ENCODE data around the gene PPARG.

The PPARG gene

GRCh38 chr3:12394569-12395271, 105.8 kb downstream of the PPARG start:
- TF ChIP-seq CTCF (IDR thresholded peaks at IDR 0.05; ENCODE audit: low read depth, low read length), result no peak
- no peak for DNase-seq (ENCODE audit: extremely low read depth, low read depth)

DNA sequence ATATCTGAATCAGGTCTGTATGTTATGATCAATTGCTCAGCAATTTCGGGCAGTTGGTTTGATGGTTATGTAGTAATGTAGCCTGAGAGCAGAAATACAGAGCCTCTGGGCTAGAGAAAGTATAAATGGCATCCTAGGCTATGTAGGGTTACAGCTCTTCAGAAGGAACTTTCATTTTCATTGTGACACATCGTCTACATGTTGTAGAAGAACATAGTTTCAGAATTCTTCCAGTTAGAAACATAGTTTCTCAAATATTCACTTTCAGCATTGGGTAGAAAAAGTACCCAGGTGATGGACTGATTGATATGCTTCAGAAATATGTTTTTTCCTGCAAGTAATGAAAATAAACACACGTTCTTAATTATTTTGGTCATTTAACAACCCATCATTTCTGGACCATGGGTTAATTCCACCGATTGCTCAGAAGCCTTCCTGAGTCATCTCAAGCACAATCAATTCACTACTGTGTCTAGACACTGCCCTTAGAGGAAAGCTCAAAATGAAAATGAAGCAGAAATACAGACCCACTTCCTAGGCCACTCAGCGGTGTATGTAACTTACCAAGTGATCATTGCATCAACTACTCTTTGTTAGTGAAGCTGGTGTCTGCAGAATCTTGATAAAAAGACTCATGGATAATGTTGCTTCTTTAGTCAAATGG, 106.6 kb downstream of the PPARG start:
- TF ChIP-seq CTCF (IDR thresholded peaks at IDR 0.05; ENCODE audit: low read depth, low read length), result no peak
- no peak for DNase-seq (ENCODE audit: extremely low read depth, low read depth)

DNA sequence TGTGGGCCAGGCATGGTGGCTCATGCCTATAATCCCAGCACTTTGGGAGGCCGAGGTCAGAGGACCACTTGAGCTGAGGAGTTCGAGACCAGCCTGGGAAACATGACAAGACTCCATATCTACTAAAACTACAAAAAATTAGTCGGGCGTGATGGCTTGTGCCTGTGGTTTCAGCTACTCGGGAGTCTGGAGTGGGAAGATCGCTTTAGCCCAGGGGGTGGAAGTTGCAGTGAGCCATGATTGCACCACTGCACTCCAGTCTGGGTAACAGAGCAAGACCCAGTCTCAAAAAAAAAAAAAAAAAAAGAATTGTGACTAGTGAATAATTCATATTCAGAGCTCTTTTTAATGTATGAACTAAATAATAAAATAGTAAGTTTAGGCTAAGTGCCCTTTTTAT, 107.6 kb downstream of the PPARG start:
- no peak for TF ChIP-seq CTCF (IDR thresholded peaks at IDR 0.05; ENCODE audit: low read depth, low read length)

DNA sequence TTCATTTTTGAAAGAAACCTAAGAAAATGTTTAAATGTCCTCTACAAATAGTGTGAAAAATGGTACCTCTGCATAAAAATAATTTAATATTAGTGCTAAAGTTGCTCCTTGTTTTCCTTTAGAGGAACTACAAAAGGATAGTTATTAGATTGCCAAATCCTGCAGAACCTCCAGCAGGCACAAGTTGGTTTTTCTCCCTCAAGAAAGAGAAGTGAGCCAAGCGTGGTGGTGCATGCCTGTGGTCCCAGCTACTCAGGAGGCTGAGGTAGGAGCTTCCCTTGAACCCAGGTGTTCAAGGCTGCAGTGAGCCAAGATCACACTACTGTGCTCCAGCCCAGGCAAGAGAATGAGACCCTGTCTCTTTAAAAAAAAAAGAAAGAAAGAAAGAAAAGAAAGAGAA, 110.4 kb downstream of the PPARG start:
- no peak for TF ChIP-seq CTCF (IDR thresholded peaks at IDR 0.05; ENCODE audit: low read depth, low read length)
- no peak for DNase-seq (ENCODE audit: extremely low read depth, low read depth)

More for the DNA sequence above, 107.6 kb downstream of the PPARG start:
- DNase-seq (ENCODE audit: extremely low read depth, low read depth), result no peak

DNA sequence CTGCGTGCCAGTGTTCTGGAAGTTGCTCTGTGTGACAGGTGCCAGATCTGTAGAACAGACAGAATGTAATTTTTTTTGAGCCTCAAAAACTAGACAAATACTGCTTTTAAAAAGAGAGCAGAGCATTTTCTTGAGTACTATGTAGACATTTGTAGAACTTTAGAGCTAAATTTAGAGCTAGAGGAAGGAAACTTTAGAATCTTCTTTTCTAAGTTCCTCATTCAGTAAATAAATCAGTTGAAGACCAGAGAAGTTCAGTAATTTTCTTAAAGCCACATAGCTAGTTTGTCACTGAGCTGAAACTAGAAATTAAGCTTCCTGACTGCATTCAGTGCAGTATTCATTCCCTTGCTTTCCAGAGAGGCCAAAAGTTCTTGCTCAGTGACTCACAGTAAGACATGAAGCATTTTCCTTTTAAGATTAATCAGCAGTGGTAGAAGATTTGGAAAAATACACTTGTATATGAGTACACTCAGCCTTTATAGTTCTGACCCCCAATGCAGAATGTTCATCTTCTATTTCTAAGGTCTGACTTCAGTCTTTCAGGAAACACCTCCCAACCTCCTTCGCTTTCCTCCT, 111.8 kb downstream of the PPARG start:
- TF ChIP-seq CTCF (IDR thresholded peaks at IDR 0.05; ENCODE audit: low read depth, low read length), result no peak
- DNase-seq (ENCODE audit: extremely low read depth, low read depth), result no peak

DNA sequence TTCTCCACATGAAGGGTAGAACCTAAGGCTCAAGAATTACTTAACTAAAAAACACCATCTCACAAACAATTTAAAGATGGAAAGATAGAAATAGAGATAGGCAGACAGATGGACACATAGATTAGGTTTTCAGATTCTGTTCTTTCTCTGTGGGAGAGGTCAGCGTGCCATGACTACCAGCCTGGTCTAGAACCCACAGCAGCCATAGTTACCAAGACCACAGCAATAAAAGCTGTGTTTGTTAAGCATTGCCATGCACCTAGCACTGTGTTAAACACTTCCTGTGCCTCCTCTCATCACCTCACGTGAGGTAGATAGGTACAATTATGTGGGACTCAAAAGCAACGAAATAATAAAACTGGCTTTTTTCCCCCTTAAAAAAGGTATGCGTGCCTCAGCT, 112.3 kb downstream of the PPARG start:
- no peak for TF ChIP-seq CTCF (IDR thresholded peaks at IDR 0.05; ENCODE audit: low read depth, low read length)
- no peak for DNase-seq (ENCODE audit: extremely low read depth, low read depth)

Measured in AG09319 (cell line).